ENCODE data around the gene FUT6. TPM values are rescaled to one million over a fixed set of nuclear protein-coding genes. Genes with fewer than 3 reads are reported as not detected.

FUT6 gene
- total RNA-seq, 3 donors from 2014 or later: 44.4 to 93.6 (median 82.3) TPM

- Histone ChIP-seq H3K4me3 (no peak overlapping the region), H3K4me1 (ENCODE audit: low read depth) (peaks cover 23% of the 10 kb centered on the region), H3K36me3 (ENCODE audit: low read depth) (no peaks in the 10 kb centered on the region), H3K9me3 (no peaks in the 10 kb centered on the region)
- ATAC-seq (no peak), DNase-seq (no peak)
- intact Hi-C loops (cut with DNase I, micrococcal nuclease): loop anchor here in 1 of 2 donors (5.0 kb wide), 1 partner anchor 89 kb away; no protein-coding TSS in a partner anchor
- no peak for TF ChIP-seq CTCF (IDR thresholded peaks at IDR 0.05)
These were observed 36.1 kb downstream of the FUT6 start for GRCh38 chr19:5803441-5803751.

- TF ChIP-seq CTCF (IDR thresholded peaks at IDR 0.05): no peak
- DNase-seq: no peak
- H3K4me3 ChIP-seq: no peak overlapping the region
- ATAC-seq: no peak
- no peaks in the 10 kb centered on the region for H3K9me3 ChIP-seq
- intact Hi-C loops (cut with DNase I, micrococcal nuclease): loop anchor here in 1 of 2 donors (5.0 kb wide), 1 partner anchor 90 kb away; no protein-coding TSS in a partner anchor
- peaks cover 23% of the 10 kb centered on the region for H3K4me1 ChIP-seq (ENCODE audit: low read depth)
- no peaks in the 10 kb centered on the region for H3K36me3 ChIP-seq (ENCODE audit: low read depth)
These were observed 37.5 kb downstream of the FUT6 start for GRCh38 chr19:5801796-5802619.

- no peak for ATAC-seq
- intact Hi-C loops (cut with DNase I, micrococcal nuclease): loop anchor here in 1 of 2 donors (5.0 kb wide), 1 partner anchor 92 kb away; no protein-coding TSS in a partner anchor
- H3K4me3 ChIP-seq: no peak overlapping the region
- no peaks in the 10 kb centered on the region for H3K9me3 ChIP-seq
- no peaks in the 10 kb centered on the region for H3K36me3 ChIP-seq (ENCODE audit: low read depth)
- no peak for DNase-seq
- no peak for TF ChIP-seq CTCF (IDR thresholded peaks at IDR 0.05)
- H3K4me1 ChIP-seq (ENCODE audit: low read depth): peaks cover 16% of the 10 kb centered on the region
These were observed 38.9 kb downstream of the FUT6 start for GRCh38 chr19:5800361-5801270.

- DNase-seq (no peak), ATAC-seq (peak; percentile 29)
- Histone ChIP-seq H3K36me3 (ENCODE audit: low read depth) (no peaks in the 10 kb centered on the region), H3K9me3 (no peaks in the 10 kb centered on the region), H3K4me3 (no peak overlapping the region), H3K4me1 (ENCODE audit: low read depth) (peaks cover 13% of the 10 kb centered on the region)
- intact Hi-C loops (cut with DNase I, micrococcal nuclease): loop anchor here in 1 of 2 donors (5.0 kb wide), 1 partner anchor 93 kb away; no protein-coding TSS in a partner anchor
- TF ChIP-seq CTCF (IDR thresholded peaks at IDR 0.05): no peak
These were observed 40.0 kb downstream of the FUT6 start for GRCh38 chr19:5799247-5800241.

- Histone ChIP-seq H3K36me3 (ENCODE audit: low read depth) (no peaks in the 10 kb centered on the region), H3K4me1 (ENCODE audit: low read depth) (peaks cover under 1% of the 10 kb centered on the region), H3K4me3 (no peak overlapping the region), H3K9me3 (no peaks in the 10 kb centered on the region)
- ATAC-seq (no peak), DNase-seq (no peak)
- no peak for TF ChIP-seq CTCF (IDR thresholded peaks at IDR 0.05)
- intact Hi-C loops (cut with DNase I, micrococcal nuclease): no loop called here
These were observed 41.3 kb downstream of the FUT6 start for GRCh38 chr19:5798244-5798643.
